Transverse colon (tissue), 3 donors: Measurements from ENCODE around the gene YTHDF2.

Source experiments
- CTCF ChIP-seq, 5 experiments: fragments of 200-600 bp in 3 of 5; fragments of 450-650 bp in 2 of 5; sonication (generic) in 3 of 5; IDR thresholded peaks; 1 replicate in 2 of 5; 2 replicates in 3 of 5; pipeline ENCODE4 v1.5.1; 2016 to 2017; ENCODE audit warnings: antibody characterized with exemption in 5 of 5, inconsistent platforms in 3 of 5, mild to moderate bottlenecking in 2 of 5, moderate library complexity in 1 of 5
- POLR2A ChIP-seq: fragments of 450-650 bp; IDR thresholded peaks from one replicate; pipeline ENCODE4 v1.6.1; 2016; ENCODE audit warnings: antibody characterized with exemption, mild to moderate bottlenecking, moderate library complexity

- TF ChIP-seq CTCF (IDR thresholded peaks at IDR 0.05) = no peak
- TF ChIP-seq POLR2A = no peak
Observed at GRCh38 chr1:28815533-28816185, 78.9 kb downstream of the YTHDF2 start.
